Measurements from ENCODE around the gene UQCR11. TPM values are rescaled to one million over a fixed set of nuclear protein-coding genes. Genes with fewer than 3 reads are reported as not detected.
A peak's percentile ranks its signal among the peaks of the same experiment; 100 is the strongest.

UQCR11 gene
- total RNA-seq, 2 donors from 2014 or later = 32.7 to 51.9 TPM

GRCh38 chr19:1619094-1619439 is 13.8 kb upstream of the UQCR11 start:
- Histone ChIP-seq H3K27me3 (replicated peaks; ENCODE audit: insufficient read depth) (no peaks in the 10 kb centered on the region), H3K27ac (no peak overlapping the region), H3K36me3 (peaks cover 36% of the 10 kb centered on the region), H3K4me3 (no peak overlapping the region), H3K4me1 (ENCODE audit: control insufficient read depth in 1 of 2, low read depth in 2 of 2) (no peaks in the 10 kb centered on the region), H3K9me3 (no peaks in the 10 kb centered on the region)
- no peak for DNase-seq (ENCODE audit: low spot score)
- no peak for ATAC-seq (ENCODE audit: insufficient number of reproducible peaks, low FRiP score, low read depth)
- no peak for TF ChIP-seq CTCF (IDR thresholded peaks at IDR 0.05)

- Histone ChIP-seq H3K27me3 (replicated peaks; ENCODE audit: insufficient read depth) (no peaks in the 10 kb centered on the region), H3K4me1 (ENCODE audit: control insufficient read depth in 1 of 2, low read depth in 2 of 2) (no peaks in the 10 kb centered on the region), H3K36me3 (peaks cover 32% of the 10 kb centered on the region), H3K9me3 (no peaks in the 10 kb centered on the region), H3K4me3 (no peak overlapping the region), H3K27ac (no peak overlapping the region)
- no peak for ATAC-seq (ENCODE audit: insufficient number of reproducible peaks, low FRiP score, low read depth)
- TF ChIP-seq CTCF (IDR thresholded peaks at IDR 0.05) = peak; percentile 14
- DNase-seq (ENCODE audit: low spot score) = no peak
These were observed 13.2 kb upstream of the UQCR11 start for GRCh38 chr19:1618157-1619093.

GRCh38 chr19:1616875-1617274 is 11.6 kb upstream of the UQCR11 start:
- peaks cover 32% of the 10 kb centered on the region for H3K36me3 ChIP-seq
- ATAC-seq (ENCODE audit: insufficient number of reproducible peaks, low FRiP score, low read depth) (no peak), DNase-seq (ENCODE audit: low spot score) (no peak)
- H3K9me3 ChIP-seq = no peaks in the 10 kb centered on the region
- H3K27me3 ChIP-seq (replicated peaks; ENCODE audit: insufficient read depth) = no peaks in the 10 kb centered on the region
- no peak overlapping the region for H3K27ac ChIP-seq
- H3K4me1 ChIP-seq (ENCODE audit: control insufficient read depth in 1 of 2, low read depth in 2 of 2) = no peaks in the 10 kb centered on the region
- no peak overlapping the region for H3K4me3 ChIP-seq
- no peak for TF ChIP-seq CTCF (IDR thresholded peaks at IDR 0.05)

GRCh38 chr19:1616396-1616795 is 11.1 kb upstream of the UQCR11 start:
- DNase-seq (ENCODE audit: low spot score) (no peak), ATAC-seq (ENCODE audit: insufficient number of reproducible peaks, low FRiP score, low read depth) (no peak)
- TF ChIP-seq CTCF (IDR thresholded peaks at IDR 0.05) = no peak
- Histone ChIP-seq H3K4me3 (no peak overlapping the region), H3K4me1 (ENCODE audit: control insufficient read depth in 1 of 2, low read depth in 2 of 2) (no peaks in the 10 kb centered on the region), H3K27me3 (replicated peaks; ENCODE audit: insufficient read depth) (no peaks in the 10 kb centered on the region), H3K36me3 (peaks cover 29% of the 10 kb centered on the region), H3K27ac (no peak overlapping the region), H3K9me3 (no peaks in the 10 kb centered on the region)

- DNase-seq (ENCODE audit: low spot score) = no peak
- ATAC-seq (ENCODE audit: insufficient number of reproducible peaks, low FRiP score, low read depth) = no peak
- Histone ChIP-seq H3K4me3 (no peak overlapping the region), H3K36me3 (peaks cover 19% of the 10 kb centered on the region), H3K27ac (no peak overlapping the region), H3K9me3 (no peaks in the 10 kb centered on the region), H3K27me3 (replicated peaks; ENCODE audit: insufficient read depth) (no peaks in the 10 kb centered on the region), H3K4me1 (ENCODE audit: control insufficient read depth in 1 of 2, low read depth in 2 of 2) (no peaks in the 10 kb centered on the region)
- TF ChIP-seq CTCF (IDR thresholded peaks at IDR 0.05) = no peak
These were observed 10.0 kb upstream of the UQCR11 start for GRCh38 chr19:1615156-1615765.

Data from thoracic aorta (tissue), 2 donors.